IPS DF 19.7 (cell line): ENCODE data around the gene TSPAN17.

Experiments used
- DNase-seq: peaks from one replicate; pipeline ENCODE4 v3.0.0-alpha.2; 2013; ENCODE audit warnings: low read depth, low spot score

TSPAN17 gene

DNA sequence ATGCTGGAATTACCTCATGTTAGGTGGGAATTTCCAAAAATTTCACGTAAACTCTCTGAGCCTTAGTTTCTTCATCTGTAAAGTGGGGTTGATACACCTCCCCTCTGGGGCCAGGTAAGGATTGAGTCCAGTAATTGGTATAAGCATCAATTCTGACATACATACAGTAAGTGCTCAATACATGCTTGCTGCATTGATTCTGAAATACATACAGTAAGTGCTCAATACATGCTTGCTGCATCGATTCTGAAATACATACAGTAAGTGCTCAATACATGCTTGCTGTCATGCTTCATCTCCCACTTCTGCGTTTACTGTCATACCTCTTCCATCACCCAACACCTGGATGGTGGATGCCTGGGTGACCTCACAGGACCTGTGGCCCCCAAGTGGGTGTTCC is 57.1 kb downstream of the TSPAN17 start:
- DNase-seq: no peak

DNA sequence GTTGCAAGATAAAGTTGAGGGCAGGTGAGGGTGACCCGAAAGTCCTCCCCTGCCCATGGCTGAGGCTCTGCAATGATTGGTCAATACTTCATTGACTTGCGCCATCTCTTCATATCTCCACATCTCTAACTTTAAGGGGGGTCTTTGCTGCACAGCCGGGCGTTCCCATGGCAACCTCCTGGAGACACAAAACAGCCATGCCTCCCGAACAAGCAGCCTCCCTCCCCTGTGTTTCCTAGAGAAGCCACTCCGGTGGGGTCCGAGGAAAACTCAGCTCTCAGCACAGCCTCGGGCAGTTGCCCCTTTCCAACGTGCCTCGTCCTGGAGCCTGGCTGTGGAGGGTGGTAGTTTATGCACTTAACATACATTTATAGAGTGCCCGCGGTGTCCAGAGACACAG is 57.5 kb downstream of the TSPAN17 start:
- no peak for DNase-seq
